NAMALWA (cell line): ENCODE data around the gene SRP9.
"Not testable (repeated sequence)": the region's sequence is repeated elsewhere in the genome, so short reads cannot be mapped to it uniquely, and the experiment has no call there.

Experiments
- DNase-seq: peaks from one replicate; pipeline ENCODE4 v3.0.0-alpha.2; 2015; ENCODE audit warnings: low spot score

The SRP9 gene

DNA sequence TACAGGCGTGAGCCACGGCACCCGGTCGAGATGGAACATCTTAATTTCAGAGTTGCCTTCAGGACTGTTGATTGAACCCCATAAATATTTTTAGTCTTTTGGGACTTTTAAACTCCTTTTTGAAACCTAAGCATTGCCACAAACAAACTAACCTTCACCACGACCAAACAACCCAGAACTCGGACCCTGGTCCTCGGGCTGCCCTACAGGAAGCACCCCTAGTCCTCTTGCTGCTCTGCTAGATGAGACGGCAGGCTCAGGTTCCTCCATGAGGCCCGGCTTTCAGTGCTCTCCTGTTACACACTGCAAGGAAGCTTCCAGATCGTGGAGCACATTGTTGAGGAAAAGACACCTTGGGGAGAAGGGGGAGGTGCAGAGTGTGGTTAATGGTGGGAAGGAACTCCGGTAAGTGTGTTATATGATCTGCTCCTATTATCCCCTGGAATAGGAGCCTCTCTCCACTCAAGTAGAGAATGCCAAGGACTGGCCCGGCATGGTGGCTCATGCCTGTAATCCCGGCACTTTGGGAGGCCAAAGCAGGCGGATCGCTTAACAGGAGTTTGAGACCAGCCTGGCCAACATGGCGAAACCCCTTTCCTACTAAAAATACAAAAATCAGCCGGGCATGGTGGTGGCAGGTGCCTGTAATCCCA is 38.0 kb downstream of the SRP9 start:
- DNase-seq: no peak

DNA sequence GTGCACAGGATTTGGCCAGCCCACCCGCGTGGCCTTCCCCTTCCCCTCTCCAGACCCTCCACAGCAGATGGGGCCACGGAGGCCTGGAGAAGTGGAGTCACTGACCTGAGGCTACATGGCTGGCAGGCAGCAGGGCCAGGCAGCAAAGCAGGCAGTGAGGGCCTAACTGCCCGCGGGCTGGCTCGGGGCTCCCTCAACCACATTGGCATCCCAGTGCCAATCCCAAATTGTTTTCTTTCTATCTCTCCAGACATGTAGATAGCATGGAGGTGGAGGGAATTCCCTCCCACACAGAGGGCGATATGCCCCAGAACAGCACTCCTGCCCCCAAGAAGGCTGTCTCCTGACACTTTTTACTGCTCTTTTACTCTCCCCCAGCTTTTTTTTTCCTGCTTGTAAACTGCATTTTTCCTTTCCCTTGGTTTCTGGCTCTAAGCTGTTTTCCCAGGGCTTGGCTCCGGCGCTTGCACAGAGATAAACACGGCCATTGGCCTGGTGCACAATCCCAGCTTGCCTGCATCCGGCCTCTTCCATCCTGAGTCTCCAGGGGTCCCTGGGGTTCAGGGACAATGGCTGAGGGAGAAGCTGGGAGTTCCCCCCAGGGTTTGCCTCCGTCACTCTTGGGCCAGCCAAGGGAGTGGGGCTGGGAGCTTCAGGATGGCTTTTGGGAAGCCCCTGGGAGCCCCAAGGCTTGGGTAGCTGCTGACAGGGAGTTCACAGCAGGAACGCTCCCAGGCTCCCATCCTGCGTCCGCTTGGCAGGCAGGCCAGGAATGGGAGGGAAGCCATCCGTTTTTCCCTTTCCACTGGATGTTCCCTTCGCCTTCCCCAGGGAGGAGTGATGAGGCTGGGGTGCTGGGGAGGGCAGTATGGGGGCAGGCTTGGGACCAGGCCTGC is 39.3 kb downstream of the SRP9 start:
- no peak for DNase-seq

DNA sequence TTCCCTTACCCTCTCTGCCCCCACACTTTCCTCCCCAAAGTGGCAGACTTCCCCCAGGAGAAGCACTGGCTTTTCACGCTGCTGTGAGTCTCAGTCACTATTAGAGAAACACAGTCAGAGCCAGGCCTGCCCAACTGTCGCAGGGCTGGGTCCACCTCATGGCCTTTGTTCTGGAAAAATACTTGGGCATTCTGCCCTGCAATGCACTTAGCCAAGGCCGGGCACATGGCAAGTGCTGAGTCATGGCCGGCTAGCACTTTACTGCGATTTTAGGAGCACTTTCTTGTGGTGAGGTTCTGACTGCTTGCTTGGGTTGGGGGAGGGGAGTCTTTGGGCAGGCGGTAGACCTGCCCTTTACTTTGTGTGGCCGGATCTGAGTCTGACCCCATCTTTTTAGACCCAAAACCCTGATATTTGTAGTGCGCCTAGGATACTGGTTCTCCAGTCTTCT is 40.0 kb downstream of the SRP9 start:
- no peak for DNase-seq

DNA sequence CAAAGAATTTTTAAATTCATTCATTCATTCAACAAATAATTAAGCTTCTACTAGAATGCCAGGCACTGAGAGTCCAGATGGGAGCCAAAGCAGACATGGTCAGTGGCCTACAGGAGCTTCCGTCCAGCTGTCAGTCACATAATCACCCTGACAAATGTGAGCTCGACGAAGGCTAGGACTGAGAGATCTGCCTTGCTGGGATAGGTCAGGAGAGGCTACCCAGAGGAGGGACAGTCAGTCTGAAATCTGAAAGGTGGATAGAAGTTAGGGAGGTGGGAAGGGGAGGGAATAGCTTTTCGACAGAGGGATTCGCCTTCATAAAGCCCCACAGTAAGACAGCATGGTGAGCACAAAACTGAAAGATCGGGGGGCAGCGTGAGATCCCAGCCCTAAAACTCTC is 40.6 kb downstream of the SRP9 start:
- no peak for DNase-seq

DNA sequence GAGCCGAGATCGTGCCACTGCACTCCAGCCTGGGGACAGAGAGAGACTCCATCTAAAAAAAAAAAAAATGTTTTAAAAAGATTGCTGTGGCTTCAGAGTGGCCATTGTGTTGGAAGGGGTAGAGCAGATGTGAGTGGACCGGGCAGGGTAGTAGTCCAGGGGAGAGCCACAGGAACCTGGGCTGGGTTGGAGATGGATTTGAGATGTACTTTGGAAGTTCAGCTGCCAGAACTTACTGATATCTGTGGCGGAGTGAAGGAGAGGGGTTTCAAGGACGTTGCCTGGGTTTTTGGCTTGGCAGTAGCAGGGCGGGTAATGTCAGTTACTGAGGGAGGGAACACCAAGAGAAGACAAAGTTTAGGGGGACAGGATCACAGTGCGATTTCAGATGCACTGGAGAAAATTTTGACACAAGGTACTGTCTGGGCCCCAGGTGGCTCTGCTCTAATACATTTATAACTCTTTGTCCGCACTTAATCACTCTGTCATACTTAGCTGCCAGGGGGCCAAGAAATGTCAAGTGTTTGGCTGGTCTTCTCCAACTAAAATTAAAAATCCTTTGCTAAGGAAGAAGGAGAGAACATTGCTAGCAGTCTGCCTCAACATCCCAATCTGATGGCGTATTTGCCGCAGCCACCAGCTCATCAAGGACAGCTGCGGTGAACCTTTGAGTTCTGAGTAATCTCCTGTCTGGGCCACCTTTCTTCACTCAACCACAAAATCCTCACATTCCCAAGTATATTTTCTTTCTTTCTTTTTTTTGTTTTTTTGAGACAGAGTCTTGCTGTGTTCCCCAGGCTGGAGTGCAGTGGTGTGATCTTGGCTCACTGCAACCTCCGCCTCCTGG is 41.9 kb downstream of the SRP9 start:
- no peak for DNase-seq

DNA sequence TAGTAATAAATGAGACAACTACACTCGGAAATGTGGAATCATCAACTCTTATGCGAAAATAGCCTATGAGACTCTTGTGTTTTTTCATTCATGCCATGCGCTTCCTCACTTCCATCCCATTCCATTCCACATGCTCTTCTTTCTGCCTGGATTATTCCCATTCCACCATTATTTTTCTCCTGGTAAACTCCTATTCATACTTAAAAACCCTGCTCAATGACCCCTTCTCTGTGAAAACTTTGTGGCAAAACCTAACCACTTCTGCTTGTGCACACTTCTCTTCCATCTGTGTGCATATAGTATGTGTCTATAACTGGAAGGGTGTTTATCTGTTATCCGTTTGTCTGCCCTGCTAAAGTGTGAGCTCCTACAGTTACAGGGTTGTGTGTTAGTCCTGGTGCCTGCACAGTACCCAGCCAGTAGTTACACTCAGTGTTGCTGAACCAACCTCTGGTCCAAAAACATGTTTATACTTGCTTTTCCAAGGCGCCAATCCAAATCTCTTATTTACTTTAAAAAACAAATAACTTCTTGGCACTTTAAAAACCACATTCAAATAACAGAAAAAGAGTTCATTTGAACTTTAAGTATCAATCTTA is 43.0 kb downstream of the SRP9 start:
- DNase-seq: no peak

DNA sequence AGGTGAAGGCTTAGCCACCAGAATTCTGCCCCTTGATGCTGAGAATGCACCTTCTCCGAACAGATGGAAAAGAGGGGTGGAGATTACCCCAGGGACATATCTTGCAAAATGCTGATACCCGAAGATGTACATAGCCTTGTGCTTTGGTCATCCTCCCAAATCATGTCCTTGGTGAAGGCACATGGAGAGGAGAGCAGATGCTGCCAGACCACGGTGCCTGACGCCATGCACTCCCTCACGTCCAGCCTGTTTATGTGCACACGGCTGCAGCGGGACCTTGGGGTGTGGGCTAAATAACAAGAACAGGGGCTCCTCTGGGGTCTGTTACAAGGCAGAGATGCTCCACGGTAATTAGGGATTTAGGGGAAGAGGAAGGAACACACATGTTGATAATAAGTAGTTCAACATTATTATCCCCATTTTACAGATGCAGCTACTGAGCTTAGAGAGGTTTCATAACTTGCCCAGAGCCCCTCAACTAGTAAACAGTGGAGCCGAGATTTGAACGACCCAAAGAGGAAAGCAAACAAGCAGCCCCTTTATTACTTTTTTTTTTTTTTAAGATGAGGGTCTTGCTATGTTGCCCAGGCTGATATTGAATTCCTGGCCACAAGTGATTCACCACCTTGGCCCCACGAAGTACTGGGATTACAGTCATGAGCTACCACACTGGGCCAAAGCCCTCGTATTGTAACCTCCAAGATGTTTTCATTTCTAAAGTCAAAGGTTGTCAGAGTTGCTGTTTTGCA is 45.2 kb downstream of the SRP9 start:
- no peak for DNase-seq

DNA sequence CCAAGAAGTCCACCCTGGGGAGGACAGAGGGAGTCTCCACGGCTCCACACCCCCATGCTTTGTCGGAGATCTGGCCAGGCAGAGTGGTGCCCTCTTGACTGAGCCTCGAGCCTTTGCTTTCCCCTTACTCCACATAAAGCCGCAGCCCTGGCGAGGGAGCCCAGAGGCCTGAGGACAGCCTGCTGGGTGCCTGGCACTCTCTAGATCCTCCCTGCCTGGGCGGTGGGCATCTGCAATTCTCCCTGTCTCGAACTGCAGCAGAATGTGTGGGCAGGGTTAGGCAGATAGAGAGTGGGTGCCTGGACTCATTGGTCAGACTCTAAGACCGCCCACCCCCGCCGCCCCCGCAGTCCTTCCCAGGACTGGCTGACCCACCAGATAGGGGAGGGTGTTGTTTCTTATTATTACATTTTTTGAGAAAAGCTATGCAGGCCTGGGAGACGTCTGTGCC is 46.2 kb downstream of the SRP9 start:
- DNase-seq: no peak

DNA sequence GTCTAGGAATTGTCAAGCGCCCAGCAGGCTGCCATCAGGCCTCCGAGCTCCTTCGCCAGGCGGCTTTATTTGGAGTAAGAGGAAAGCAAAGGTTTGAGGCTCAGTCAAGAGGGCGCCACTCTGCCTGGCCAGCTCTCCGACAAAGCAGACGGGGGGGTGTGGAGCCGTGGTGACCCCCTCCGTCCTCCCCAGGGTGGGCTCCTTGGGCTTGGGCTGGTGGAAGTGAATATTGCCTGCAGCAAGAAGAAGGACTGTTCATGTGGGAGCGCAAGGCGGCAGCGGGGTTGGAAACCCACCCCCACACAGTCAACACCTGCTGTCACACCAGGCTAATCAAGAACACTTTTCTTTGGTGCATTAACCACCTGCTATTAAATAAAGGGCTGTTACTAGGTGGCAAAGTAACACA is 46.9 kb downstream of the SRP9 start:
- no peak for DNase-seq

DNA sequence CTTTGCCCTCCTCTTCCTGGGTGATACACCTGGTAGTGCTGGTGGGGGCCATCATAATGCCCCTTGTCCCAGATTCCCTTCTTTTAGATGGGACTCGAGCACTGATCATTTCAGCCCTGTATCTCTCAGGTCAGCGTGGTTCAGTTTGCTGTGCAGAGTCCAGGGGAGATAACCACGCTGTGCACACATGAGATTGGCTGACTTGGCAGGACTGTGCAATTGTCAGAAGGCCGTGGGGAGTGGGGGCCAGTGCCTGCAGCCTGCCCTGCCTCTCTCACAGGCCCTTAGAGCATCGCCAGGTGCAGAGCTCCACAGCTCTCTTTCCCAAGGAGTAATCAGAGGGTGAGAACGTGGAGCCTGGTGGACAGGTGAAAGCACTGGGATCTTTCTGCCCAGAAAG is 47.5 kb downstream of the SRP9 start:
- DNase-seq: no peak

DNA sequence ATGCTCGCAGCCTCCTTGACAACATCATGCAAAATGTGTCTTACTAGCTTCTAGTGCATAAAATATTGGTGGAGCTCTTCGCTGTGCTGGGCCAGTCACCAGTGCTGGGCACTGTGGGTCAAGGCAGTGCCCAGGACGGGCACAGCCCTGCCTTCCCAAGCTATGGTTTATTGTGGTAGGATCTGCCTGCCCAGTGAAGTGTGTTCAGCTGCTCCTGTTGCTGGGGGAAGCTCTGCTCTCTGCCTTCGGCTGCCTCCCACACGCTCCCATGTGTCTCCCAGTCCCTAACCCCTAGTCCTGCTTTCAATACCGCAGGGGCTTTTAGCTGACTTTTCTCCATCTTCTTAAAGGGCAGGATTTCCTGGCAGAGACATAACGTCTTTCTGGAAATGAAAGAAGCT is 48.0 kb downstream of the SRP9 start:
- no peak for DNase-seq

DNA sequence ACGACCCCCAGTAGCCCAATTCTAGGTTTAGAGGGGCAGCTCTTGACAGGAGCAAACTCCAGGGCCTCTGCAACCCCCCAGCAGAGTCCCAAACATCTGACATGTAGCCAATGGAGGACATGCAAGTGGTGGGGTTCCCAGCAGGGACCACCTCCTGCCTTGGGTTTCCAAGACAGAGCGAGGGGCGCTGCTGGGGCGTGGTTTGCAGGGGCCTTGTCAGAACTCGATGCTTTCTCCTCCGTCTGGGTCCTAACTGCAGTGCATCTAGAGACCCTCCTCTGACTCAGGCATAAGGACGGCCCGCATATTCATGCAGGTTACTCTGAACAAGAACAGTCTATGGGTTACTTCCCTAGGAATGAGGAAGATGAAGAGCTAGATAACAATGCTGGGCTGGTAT is 49.5 kb downstream of the SRP9 start:
- no peak for DNase-seq

DNA sequence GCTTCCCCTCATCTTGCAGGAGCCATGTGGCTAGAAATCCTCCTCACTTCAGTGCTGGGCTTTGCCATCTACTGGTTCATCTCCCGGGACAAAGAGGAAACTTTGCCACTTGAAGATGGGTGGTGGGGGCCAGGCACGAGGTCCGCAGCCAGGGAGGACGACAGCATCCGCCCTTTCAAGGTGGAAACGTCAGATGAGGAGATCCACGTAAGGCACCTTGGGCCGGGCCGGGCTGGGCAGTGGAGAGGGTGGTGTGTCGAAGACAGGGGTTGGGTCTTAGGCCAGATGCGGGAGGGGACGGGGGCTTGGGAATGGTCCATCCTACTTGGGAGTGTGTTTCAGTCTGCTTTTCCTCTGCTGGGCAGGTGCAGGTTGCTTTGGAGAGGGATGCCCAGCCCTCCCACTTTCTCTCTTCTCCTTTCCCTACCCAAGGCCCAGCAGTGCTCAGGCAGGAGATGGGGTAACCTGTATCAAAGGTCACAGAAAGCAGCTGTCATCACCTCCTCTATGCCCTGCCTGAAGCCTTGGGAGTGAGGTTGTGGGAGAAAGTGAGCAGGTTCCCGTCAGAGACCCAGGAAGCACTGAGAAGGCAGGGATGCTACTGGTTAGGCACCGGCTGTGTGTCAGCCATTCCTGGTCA is 51.2 kb downstream of the SRP9 start:
- no peak for DNase-seq

DNA sequence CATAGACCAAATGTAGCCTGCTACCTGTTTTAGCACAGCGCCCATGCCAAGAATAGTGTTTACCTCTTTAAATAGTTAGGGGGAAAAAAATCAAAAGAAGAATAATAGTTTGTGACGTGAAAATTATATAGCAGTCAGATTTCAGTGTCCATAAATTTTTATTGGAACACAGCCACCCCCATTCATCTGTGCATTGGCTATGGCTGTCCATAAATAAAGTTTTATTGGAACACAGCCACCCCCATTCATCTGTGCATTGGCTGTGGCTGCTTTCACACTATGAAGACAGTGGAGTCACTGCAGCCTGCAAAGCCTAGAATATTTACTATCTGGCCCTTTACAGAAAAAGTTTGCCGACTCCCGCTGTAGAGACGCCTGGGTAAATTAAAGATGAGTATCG is 53.2 kb downstream of the SRP9 start:
- DNase-seq: no peak

DNA sequence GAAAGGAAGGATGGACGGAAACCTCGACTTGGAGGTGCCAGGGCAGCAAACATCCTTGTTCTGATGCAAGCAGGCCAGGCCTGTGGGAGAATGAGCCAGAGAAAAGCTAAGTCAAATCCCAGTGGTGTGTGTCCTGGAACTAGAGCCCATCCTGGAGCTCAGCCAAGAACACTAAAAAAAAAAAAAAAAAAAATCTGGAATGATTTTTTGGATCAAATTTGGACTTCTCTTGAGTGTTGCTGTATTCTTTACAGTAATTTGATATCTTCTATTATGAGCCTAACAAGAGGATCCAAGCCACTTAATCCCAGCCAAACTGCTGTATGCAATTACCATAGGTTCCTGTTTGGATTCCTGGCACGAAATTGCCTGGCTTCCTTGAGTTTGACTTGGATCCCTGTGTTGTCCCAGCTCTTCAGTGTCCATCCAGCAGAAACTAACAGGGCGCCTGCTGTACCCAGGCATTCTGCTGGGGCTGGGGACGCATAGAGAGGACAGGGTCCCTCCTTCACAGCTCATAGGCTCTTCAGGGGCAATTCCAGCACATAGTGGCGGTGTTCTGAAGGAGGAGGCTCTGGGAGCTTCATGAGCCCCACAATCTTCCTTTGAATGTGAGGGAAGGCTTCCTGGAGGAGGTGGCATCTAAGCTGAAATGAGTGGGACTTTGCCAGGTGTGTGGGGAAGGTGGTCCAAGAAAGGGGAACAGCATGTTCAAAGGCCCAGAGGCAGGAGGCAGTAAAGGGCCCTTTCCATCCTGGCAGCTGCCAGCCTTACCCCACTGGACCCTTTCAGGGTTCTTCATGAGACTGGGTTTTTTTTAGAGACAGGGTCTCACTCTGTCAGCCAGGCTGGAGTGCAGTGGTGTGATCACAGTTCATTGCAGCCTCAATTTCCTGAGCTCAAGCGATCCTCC is 57.0 kb downstream of the SRP9 start:
- DNase-seq: no peak

DNA sequence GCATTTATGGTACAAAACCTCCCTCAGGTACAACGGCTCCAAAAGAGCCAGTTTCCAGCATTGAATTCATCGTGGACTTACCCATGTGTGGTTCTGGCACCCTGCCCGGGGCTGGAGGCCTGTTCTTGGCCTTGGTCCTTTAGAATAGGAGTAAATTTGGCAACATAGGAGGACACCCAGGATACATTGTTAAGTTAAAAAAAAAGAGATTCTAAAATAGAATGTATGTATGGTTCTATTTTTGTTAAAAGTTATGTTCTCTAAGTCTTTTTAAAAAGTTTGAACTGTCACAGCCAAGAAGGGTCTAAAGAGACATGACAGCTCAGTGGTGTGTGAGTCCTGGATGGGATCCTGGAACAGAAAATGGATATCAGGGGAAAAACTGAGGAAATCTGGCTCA is 58.2 kb downstream of the SRP9 start:
- DNase-seq: no peak

DNA sequence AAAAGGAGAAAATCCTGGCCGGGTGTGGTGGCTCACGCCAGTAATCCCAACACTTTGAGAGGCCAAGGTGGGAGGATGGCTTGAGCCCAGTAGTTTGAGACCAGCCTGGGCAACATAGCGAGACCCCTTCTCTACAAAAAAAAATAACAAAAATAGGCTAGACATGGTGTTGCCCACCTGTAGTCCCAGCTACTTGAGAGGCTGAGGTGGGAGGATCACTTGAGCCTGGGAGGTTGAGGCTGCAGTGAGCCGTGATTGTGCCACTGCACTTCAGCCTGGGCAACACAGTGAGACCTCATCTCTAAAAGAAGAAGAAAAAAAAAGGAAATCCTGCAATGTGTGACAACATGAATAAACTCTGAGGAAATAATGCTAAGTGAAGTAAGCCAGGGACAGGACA is 58.7 kb downstream of the SRP9 start:
- not testable (repeated sequence) for DNase-seq

DNA sequence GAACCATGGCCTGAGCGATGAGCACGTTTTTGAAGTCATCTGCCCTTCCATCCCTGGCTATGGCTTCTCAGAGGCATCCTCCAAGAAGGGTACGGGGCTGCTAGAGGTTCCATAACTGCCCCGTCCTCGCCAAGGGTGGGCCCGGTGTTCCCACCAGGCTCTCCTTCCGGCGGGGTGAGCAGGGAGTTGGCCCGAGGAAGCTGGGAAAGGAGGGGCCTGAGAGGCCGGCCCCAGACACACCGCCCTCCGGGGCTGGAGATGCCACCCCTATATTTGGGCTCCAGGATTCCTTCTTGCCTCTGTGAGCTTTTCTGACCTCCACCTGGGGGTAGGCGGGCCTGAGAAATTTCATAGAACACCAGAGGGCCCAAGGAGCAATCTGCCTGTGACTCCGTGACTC is 61.2 kb downstream of the SRP9 start:
- no peak for DNase-seq
